ENCODE measurements around the gene IFT74. TPM values are rescaled to one million over a fixed set of nuclear protein-coding genes. Genes with fewer than 3 reads are reported as not detected.
A peak's percentile ranks its signal among the peaks of the same experiment; 100 is the strongest.

IFT74 gene
- total RNA-seq, 2 experiments from 2014 or later: 10.9 to 11.2 TPM

DNA sequence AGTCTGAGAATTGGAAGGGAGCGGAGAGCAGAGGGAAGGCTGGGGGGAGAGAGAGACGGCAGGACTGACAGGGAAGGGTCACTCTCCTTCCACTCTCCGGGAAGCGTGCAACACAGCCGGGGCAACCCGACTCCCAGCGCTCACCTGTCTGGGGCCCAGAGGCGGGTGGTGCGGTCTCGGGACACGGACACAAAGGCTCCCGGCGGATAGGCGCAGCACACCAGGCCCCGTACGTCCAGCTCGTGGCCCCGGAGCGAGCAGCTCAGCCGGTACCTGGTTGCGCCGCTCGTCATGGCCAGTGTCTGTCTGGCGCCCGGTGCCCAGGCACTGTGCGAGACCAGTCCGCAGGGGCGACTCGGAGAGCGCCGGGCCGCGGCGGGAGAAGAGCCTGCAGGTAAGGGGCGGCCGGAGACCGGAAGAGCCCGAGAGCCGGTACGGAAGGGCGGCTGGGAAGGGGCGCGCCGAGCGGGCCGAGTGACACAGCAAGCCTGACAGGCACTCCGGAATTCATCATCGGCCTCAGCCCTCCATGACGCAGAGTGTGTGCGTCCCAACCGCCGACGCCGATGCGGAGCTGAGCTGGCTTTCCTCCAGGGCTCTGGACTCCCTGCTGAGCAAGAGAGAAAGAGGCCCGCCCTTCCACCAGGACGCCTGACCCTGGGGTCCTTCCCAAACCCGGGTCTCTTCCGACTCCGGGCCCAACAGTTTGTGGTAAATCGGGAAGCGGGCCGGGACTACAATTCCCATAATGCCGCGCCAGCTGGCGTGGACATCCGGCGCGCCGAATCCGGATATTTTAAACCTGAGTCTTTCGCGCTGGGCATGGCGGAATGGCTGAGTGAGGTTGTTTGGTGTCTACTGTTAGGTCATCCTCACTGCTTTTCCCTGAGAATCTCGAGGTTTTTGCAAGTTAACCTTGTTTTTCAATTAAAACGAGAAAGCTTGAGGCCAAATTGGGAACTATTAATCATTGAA lies 9.2 kb upstream of the IFT74 start, which contains the start of gene PLAA:
Gene PLAA (minus strand): TSS at position 490 of the 975 bp plus-strand sequence. CDS start 197 bp downstream, at position 293.
- H3K27ac Mint-ChIP-seq: peak within 1 kb of the TSS; percentile 98
- CTCF ChIA-PET: interaction anchor here (0.7 to 1.6 kb wide), 2 partner anchors 55 to 116 kb away, joined by 3 to 5 read pairs; partner anchors contain the start of gene CAAP1
- peaks cover 46% of the 10 kb centered on the region for H3K4me1 Mint-ChIP-seq (ENCODE audit: low read depth)
- H3K27me3 Mint-ChIP-seq: peaks cover 5% of the 10 kb centered on the region
- POLR2A ChIA-PET: interaction anchor here (1.4 to 2.2 kb wide), 3 partner anchors 9 to 55 kb away, joined by 3 to 25 read pairs (median 20); partner anchors contain the start of genes CAAP1 and IFT74
- DNase-seq: peak; percentile 91
- H3K4me3 Mint-ChIP-seq: peak within 1 kb of the TSS; percentile 90
- intact Hi-C loops (cut with micrococcal nuclease): loop anchor here (1.0 to 2.0 kb wide), 3 partner anchors 9 to 626 kb away; partner anchors contain the start of genes C9orf72, CAAP1 and IFT74
- H3K36me3 Mint-ChIP-seq: peaks cover 17% of the 10 kb centered on the region
- no peaks in the 10 kb centered on the region for H3K9me3 Mint-ChIP-seq

- Mint-ChIP-seq H3K4me3 (peak overlapping the region; percentile 90), H3K27me3 (peaks cover 5% of the 10 kb centered on the region), H3K9me3 (no peaks in the 10 kb centered on the region), H3K27ac (peak overlapping the region; percentile 98), H3K4me1 (ENCODE audit: low read depth) (peaks cover 43% of the 10 kb centered on the region), H3K36me3 (peaks cover 14% of the 10 kb centered on the region)
- DNase-seq: peak; percentile 75
- POLR2A ChIA-PET: interaction anchor here (1.4 to 2.2 kb wide), 3 partner anchors 8 to 55 kb away, joined by 3 to 25 read pairs (median 20); partner anchors contain the start of genes CAAP1 and IFT74
- intact Hi-C loops (cut with micrococcal nuclease): loop anchor here (1.0 to 2.0 kb wide), 3 partner anchors 9 to 625 kb away; partner anchors contain the start of genes C9orf72, CAAP1 and IFT74
- CTCF ChIA-PET: interaction anchor here (1.6 kb wide), 1 partner anchor 56 kb away, joined by 5 read pairs; the partner anchor contains the start of gene CAAP1
These were observed 8.5 kb upstream of the IFT74 start for GRCh38 chr9:26947736-26948135.

DNA sequence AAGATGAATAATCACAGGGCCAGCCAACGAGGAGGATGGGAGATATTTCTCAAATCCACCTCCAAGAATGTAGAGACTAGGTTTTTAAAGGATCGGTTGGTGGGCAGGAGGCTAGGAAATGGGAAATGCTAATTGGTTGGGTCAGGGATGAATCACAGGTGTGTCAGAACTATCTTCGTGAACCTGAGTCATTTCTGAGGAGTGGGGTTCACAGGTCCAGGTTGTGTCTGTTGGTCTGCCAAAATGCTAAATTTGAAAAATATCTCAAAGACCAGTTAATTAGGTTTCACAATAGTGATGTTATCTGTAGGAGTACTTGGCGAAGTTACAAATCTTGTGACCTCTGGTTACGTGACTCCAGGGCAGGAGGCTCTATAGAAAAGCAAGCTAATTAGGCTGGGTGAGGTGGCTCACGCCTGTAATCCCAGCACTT lies 6.6 kb upstream of the IFT74 start:
- peaks cover 3% of the 10 kb centered on the region for H3K36me3 Mint-ChIP-seq
- no peaks in the 10 kb centered on the region for H3K9me3 Mint-ChIP-seq
- POLR2A ChIA-PET: no interaction called here
- H3K4me3 Mint-ChIP-seq: no peak overlapping the region
- CTCF ChIA-PET: no interaction called here
- peaks cover 35% of the 10 kb centered on the region for H3K4me1 Mint-ChIP-seq (ENCODE audit: low read depth)
- DNase-seq: no peak
- peaks cover 5% of the 10 kb centered on the region for H3K27me3 Mint-ChIP-seq
- intact Hi-C loops (cut with micrococcal nuclease): no loop called here
- H3K27ac Mint-ChIP-seq: no peak overlapping the region

- CTCF ChIA-PET: no interaction called here
- Mint-ChIP-seq H3K36me3 (peaks cover 3% of the 10 kb centered on the region), H3K4me1 (ENCODE audit: low read depth) (peaks cover 34% of the 10 kb centered on the region), H3K27ac (no peak overlapping the region), H3K27me3 (peaks cover 5% of the 10 kb centered on the region), H3K9me3 (no peaks in the 10 kb centered on the region), H3K4me3 (no peak overlapping the region)
- intact Hi-C loops (cut with micrococcal nuclease): no loop called here
- POLR2A ChIA-PET: no interaction called here
- DNase-seq: no peak
These were observed 5.7 kb upstream of the IFT74 start for GRCh38 chr9:26950521-26950920.

- Mint-ChIP-seq H3K27me3 (peaks cover 5% of the 10 kb centered on the region), H3K27ac (no peak overlapping the region), H3K9me3 (no peaks in the 10 kb centered on the region), H3K4me1 (ENCODE audit: low read depth) (peaks cover 36% of the 10 kb centered on the region), H3K4me3 (no peak overlapping the region), H3K36me3 (no peaks in the 10 kb centered on the region)
- POLR2A ChIA-PET: no interaction called here
- CTCF ChIA-PET: no interaction called here
- no peak for DNase-seq
- intact Hi-C loops (cut with micrococcal nuclease): no loop called here
These were observed 4.4 kb upstream of the IFT74 start for GRCh38 chr9:26951794-26952193.

GRCh38 chr9:26954050-26954508 lies 2.1 kb upstream of the IFT74 start:
- peaks cover under 1% of the 10 kb centered on the region for H3K27me3 Mint-ChIP-seq
- intact Hi-C loops (cut with micrococcal nuclease): no loop called here
- peak overlapping the region; percentile 60 for H3K27ac Mint-ChIP-seq
- POLR2A ChIA-PET: interaction anchor here (2.8 kb wide), 1 partner anchor 61 kb away, joined by 13 read pairs; the partner anchor contains the start of gene CAAP1
- no peak for DNase-seq
- no peak overlapping the region for H3K4me3 Mint-ChIP-seq
- peaks cover 31% of the 10 kb centered on the region for H3K4me1 Mint-ChIP-seq (ENCODE audit: low read depth)
- CTCF ChIA-PET: no interaction called here
- no peaks in the 10 kb centered on the region for H3K9me3 Mint-ChIP-seq
- no peaks in the 10 kb centered on the region for H3K36me3 Mint-ChIP-seq

DNA sequence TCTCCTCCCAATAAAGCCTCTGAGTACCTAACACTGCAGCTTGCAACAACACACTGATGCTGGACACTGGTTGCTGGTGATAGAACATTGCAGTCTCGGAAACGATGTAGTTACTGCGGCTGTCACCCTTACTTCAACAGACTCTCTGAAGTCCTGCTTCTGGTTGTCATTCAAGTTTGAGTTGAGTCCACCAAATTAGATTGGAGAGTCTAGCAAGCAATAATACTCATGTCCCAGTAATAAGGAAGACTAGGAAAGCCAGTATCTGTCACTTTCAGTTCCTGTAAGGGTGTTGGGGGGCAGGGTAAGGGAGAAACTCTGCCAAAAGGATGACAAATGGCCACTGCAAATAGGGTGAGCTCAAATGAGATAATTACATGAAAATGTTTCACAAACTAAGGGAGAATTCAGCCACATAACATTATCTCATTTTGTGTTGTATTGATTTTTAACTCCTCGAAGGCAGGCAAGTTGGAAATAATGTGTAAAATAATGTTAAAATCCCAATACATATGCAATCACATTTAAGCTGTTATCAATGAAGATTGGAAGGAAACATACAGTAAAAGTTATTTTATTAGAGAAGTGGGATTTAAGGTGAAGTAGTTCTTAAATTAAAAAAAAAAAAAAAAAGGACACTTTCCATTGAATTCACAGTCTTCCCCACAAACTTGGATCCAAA lies 849 bp upstream of the IFT74 start:
- H3K9me3 Mint-ChIP-seq: no peaks in the 10 kb centered on the region
- ChIA-PET CTCF (no interaction called here), POLR2A (interaction anchor here (0.6 to 2.8 kb wide), 3 partner anchors 8 to 63 kb away, joined by 3 to 20 read pairs (median 13); partner anchors contain the start of genes CAAP1 and PLAA)
- peaks cover 26% of the 10 kb centered on the region for H3K4me1 Mint-ChIP-seq (ENCODE audit: low read depth)
- no peak for DNase-seq
- H3K27ac Mint-ChIP-seq: peak overlapping the region; percentile 86
- H3K27me3 Mint-ChIP-seq: no peaks in the 10 kb centered on the region
- H3K4me3 Mint-ChIP-seq: peak overlapping the region; percentile 85
- intact Hi-C loops (cut with micrococcal nuclease): no loop called here
- H3K36me3 Mint-ChIP-seq: no peaks in the 10 kb centered on the region

GRCh38 chr9:26956860-26957233 lies 635 bp downstream of the IFT74 start:
- ChIA-PET CTCF (no interaction called here), POLR2A (interaction anchor here (2.5 to 2.8 kb wide), 2 partner anchors 10 to 64 kb away, joined by 13 to 20 read pairs; partner anchors contain the start of genes CAAP1 and PLAA)
- intact Hi-C loops (cut with micrococcal nuclease): loop anchor here (1.0 kb wide), 3 partner anchors 10 to 616 kb away; partner anchors contain the start of genes C9orf72, CAAP1 and PLAA
- no peaks in the 10 kb centered on the region for H3K9me3 Mint-ChIP-seq
- no peaks in the 10 kb centered on the region for H3K27me3 Mint-ChIP-seq
- peak overlapping the region; percentile 85 for H3K4me3 Mint-ChIP-seq
- DNase-seq: no peak
- peaks cover 3% of the 10 kb centered on the region for H3K36me3 Mint-ChIP-seq
- H3K27ac Mint-ChIP-seq: peak overlapping the region; percentile 86
- H3K4me1 Mint-ChIP-seq (ENCODE audit: low read depth): peaks cover 30% of the 10 kb centered on the region

GRCh38 chr9:26971721-26972120 lies 15.5 kb downstream of the IFT74 start:
- POLR2A ChIA-PET: no interaction called here

GRCh38 chr9:26973989-26974388 lies 17.8 kb downstream of the IFT74 start:
- no peak overlapping the region for H3K4me3 Mint-ChIP-seq
- no peak for DNase-seq
- peaks cover 5% of the 10 kb centered on the region for H3K9me3 Mint-ChIP-seq
- no peak overlapping the region for H3K27ac Mint-ChIP-seq
- ChIA-PET POLR2A (no interaction called here), CTCF (no interaction called here)
- no peaks in the 10 kb centered on the region for H3K27me3 Mint-ChIP-seq
- intact Hi-C loops (cut with micrococcal nuclease): no loop called here
- peaks cover 12% of the 10 kb centered on the region for H3K36me3 Mint-ChIP-seq
- H3K4me1 Mint-ChIP-seq (ENCODE audit: low read depth): no peaks in the 10 kb centered on the region

More at GRCh38 chr9:26971721-26972120, 15.5 kb downstream of the IFT74 start:
- intact Hi-C loops (cut with micrococcal nuclease): no loop called here
- Mint-ChIP-seq H3K9me3 (peaks cover 5% of the 10 kb centered on the region), H3K36me3 (peaks cover 12% of the 10 kb centered on the region), H3K27ac (no peak overlapping the region), H3K4me3 (no peak overlapping the region), H3K4me1 (ENCODE audit: low read depth) (no peaks in the 10 kb centered on the region), H3K27me3 (no peaks in the 10 kb centered on the region)
- no peak for DNase-seq
- CTCF ChIA-PET: no interaction called here

GRCh38 chr9:26974927-26975326 lies 18.7 kb downstream of the IFT74 start:
- Mint-ChIP-seq H3K36me3 (peaks cover 8% of the 10 kb centered on the region), H3K4me3 (no peak overlapping the region), H3K27me3 (no peaks in the 10 kb centered on the region), H3K27ac (no peak overlapping the region), H3K4me1 (ENCODE audit: low read depth) (no peaks in the 10 kb centered on the region), H3K9me3 (peaks cover under 1% of the 10 kb centered on the region)
- intact Hi-C loops (cut with micrococcal nuclease): loop anchor here (1.0 to 5.0 kb wide), 2 partner anchors 98 to 231 kb away; no protein-coding TSS in a partner anchor
- ChIA-PET POLR2A (no interaction called here), CTCF (no interaction called here)
- no peak for DNase-seq

Measured in activated CD4-positive, alpha-beta memory T cell treated with anti-CD3 and anti-CD28 coated beads for 36 hours (primary cell).